Thyroid gland (tissue), 4 donors: ENCODE measurements around the gene NCKAP5. TPM values are rescaled to one million over a fixed set of nuclear protein-coding genes. Genes with fewer than 3 reads are reported as not detected.

Source experiments
- DNase-seq, 2 donors: peaks; one replicate each; pipeline ENCODE4 v3.0.0-alpha.2; 2019
- H3K27ac ChIP-seq, 3 donors: fragments of 200-600 bp; sonication (generic); 1 replicate in 2 of 3; 2 replicates in 1 of 3; pipeline ENCODE4 v1.5.1; 2016 to 2019; ENCODE audit warnings: mild to moderate bottlenecking in 1 of 3, moderate library complexity in 1 of 3
- H3K27me3 ChIP-seq: fragments of 200-600 bp; sonication (generic); one replicate; pipeline ENCODE4 v1.5.1; 2019
- H3K36me3 ChIP-seq, 2 donors: fragments of 200-600 bp; sonication (generic); one replicate each; pipeline ENCODE4 v1.5.1; 2016 to 2019
- H3K4me1 ChIP-seq, 2 donors: fragments of 200-600 bp; sonication (generic); one replicate each; pipeline ENCODE4 v1.5.1; 2017 to 2019
- H3K4me3 ChIP-seq, 3 donors: fragments of 200-600 bp; sonication (generic); replicated peaks in 1 of 3; 1 replicate in 2 of 3; 2 replicates in 1 of 3; pipeline ENCODE4 v1.5.1; 2016; ENCODE audit warnings: mild to moderate bottlenecking in 1 of 3
- H3K9me3 ChIP-seq: fragments of 200-600 bp; sonication (generic); one replicate; pipeline ENCODE4 v1.5.1; 2017
- POLR2A ChIP-seq, 2 donors: fragments of 450-650 bp; IDR thresholded peaks; one replicate each; pipeline ENCODE4 v1.6.1; 2017; ENCODE audit warnings: antibody characterized with exemption in 2 of 2, mild to moderate bottlenecking in 2 of 2, moderate library complexity in 1 of 2
- WGBS, 2 donors: methylation state at CpG; one replicate each; pipeline ENCODE4 v1.1.5; 2017; 5-methylcytosine and 5-hydroxymethylcytosine counted together
- intact Hi-C: fragments of 100-400 bp; cut with DNase I; formaldehyde crosslinking; loops from one replicate; pipeline ENCODE4 v1.15.1; 2023
- total RNA-seq, 4 donors: library from RNA; depleted of rRNA; stranded (reverse); fragments of >200 nt; gene quantifications; one replicate each; pipeline ENCODE4 v1.2.3, GENCODE V29; 2016
- TF ChIP-seq, protein P1 (sequence below), 6 experiments: fragments of 200-600 bp in 3 of 6; fragments of 450-650 bp in 3 of 6; sonication (generic) in 3 of 6; IDR thresholded peaks; one replicate each; pipeline ENCODE4 v1.5.1; 2016 to 2019; ENCODE audit warnings: antibody characterized with exemption in 6 of 6, mild to moderate bottlenecking in 2 of 6, inconsistent platforms in 1 of 6, moderate library complexity in 1 of 6

The NCKAP5 gene
- total RNA-seq, 4 donors from 2014 or later = 0.45 to 1.2 (median 0.76) TPM

DNA sequence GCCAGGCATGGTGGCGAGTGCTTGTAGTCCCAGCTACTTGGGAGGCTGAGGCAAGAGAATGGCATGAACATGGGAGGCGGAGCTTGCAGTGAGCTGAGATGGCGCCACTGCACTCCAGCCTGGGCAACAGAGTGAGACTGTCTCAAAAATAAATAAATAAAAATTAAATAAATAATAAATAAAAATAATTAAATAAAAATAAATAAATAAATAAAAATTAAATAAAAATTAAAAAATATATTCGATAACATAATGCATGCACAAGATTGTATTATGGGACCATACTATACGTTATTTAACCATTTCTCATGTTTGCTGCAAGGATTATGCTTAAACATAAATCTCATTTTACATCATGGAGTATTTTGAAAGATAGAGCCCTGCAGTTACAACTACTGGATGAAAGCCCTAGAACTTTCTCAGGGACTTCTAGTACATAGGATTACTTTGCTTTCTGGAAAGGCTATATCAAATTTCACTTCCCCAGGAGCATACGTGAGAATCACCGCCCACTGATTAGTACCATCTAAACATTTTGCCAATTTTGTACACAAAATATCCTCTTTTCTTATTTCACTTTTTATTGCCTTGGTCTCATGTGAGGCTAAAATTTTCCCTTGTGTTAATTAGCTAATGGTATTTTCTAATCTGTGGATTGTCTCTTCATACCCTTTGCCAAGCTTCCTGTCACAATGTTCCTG is 664.0 kb downstream of the NCKAP5 start:
- Histone ChIP-seq H3K9me3 (no peaks in the 10 kb centered on the region), H3K4me1 (no peaks in the 10 kb centered on the region), H3K4me3 (no peak overlapping the region), H3K27ac (no peak overlapping the region), H3K27me3 (no peaks in the 10 kb centered on the region), H3K36me3 (no peaks in the 10 kb centered on the region)
- intact Hi-C loops = no loop called here
- no peak for TF ChIP-seq POLR2A (IDR thresholded peaks at IDR 0.05)
- TF ChIP-seq, protein P1, sequence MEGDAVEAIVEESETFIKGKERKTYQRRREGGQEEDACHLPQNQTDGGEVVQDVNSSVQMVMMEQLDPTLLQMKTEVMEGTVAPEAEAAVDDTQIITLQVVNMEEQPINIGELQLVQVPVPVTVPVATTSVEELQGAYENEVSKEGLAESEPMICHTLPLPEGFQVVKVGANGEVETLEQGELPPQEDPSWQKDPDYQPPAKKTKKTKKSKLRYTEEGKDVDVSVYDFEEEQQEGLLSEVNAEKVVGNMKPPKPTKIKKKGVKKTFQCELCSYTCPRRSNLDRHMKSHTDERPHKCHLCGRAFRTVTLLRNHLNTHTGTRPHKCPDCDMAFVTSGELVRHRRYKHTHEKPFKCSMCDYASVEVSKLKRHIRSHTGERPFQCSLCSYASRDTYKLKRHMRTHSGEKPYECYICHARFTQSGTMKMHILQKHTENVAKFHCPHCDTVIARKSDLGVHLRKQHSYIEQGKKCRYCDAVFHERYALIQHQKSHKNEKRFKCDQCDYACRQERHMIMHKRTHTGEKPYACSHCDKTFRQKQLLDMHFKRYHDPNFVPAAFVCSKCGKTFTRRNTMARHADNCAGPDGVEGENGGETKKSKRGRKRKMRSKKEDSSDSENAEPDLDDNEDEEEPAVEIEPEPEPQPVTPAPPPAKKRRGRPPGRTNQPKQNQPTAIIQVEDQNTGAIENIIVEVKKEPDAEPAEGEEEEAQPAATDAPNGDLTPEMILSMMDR (IDR thresholded peaks at IDR 0.05) = no peak
- DNase-seq = no peak
- 89 to 93% methylated on average over 7 of the region's 7 CpGs for WGBS, 2 donors

DNA sequence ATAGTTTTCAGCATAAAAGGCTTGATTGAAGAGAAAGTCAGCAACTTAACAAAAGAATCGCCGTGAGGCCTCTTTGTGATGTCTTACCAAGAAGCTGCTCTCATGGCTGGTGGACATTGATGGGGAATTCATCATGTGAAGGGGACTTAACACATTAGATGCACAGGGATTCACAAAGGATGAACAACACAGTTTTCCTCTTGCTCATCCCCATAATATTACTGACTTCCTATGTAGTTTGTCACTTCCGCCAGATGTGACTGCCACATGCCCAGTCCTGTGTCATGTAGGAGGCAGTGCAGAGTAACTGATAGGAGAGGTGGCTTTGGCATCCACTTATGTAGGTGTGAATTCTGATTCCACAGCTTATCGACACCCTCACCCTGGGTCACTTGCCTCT is 665.6 kb downstream of the NCKAP5 start:
- no peaks in the 10 kb centered on the region for H3K36me3 ChIP-seq
- H3K4me3 ChIP-seq = no peak overlapping the region
- WGBS, 2 donors = 82 to 90% methylated on average over 4 of the region's 4 CpGs
- intact Hi-C loops = no loop called here
- no peak for DNase-seq
- H3K9me3 ChIP-seq = no peaks in the 10 kb centered on the region
- H3K4me1 ChIP-seq = no peaks in the 10 kb centered on the region
- no peaks in the 10 kb centered on the region for H3K27me3 ChIP-seq
- TF ChIP-seq, protein P1 (IDR thresholded peaks at IDR 0.05) = no peak
- H3K27ac ChIP-seq = no peak overlapping the region

GRCh38 chr2:132901661-132902060 is 666.6 kb downstream of the NCKAP5 start:
- no peaks in the 10 kb centered on the region for H3K9me3 ChIP-seq
- no peak overlapping the region for H3K27ac ChIP-seq
- no peak for DNase-seq
- TF ChIP-seq, protein P1 (IDR thresholded peaks at IDR 0.05) = no peak
- no peak for TF ChIP-seq POLR2A (IDR thresholded peaks at IDR 0.05)
- no peaks in the 10 kb centered on the region for H3K36me3 ChIP-seq
- intact Hi-C loops = no loop called here
- no peak overlapping the region for H3K4me3 ChIP-seq
- H3K4me1 ChIP-seq = no peaks in the 10 kb centered on the region
- no peaks in the 10 kb centered on the region for H3K27me3 ChIP-seq

- no peaks in the 10 kb centered on the region for H3K9me3 ChIP-seq
- no peak overlapping the region for H3K4me3 ChIP-seq
- no peaks in the 10 kb centered on the region for H3K27me3 ChIP-seq
- no peaks in the 10 kb centered on the region for H3K4me1 ChIP-seq
- H3K27ac ChIP-seq = no peak overlapping the region
- no peak for TF ChIP-seq POLR2A (IDR thresholded peaks at IDR 0.05)
- TF ChIP-seq, protein P1 (IDR thresholded peaks at IDR 0.05) = no peak
- WGBS, 2 donors = 79 to 85% methylated on average over 2 of the region's 2 CpGs
- intact Hi-C loops = no loop called here
- DNase-seq = no peak
- H3K36me3 ChIP-seq = no peaks in the 10 kb centered on the region
Observed at GRCh38 chr2:132897111-132897510, 671.2 kb downstream of the NCKAP5 start.

- intact Hi-C loops = no loop called here
- WGBS, 2 donors = 69 to 76% methylated on average over 7 of the region's 7 CpGs
- Histone ChIP-seq H3K27ac (no peak overlapping the region), H3K36me3 (no peaks in the 10 kb centered on the region), H3K4me3 (no peak overlapping the region), H3K4me1 (no peaks in the 10 kb centered on the region), H3K27me3 (no peaks in the 10 kb centered on the region), H3K9me3 (no peaks in the 10 kb centered on the region)
- no peak for TF ChIP-seq POLR2A (IDR thresholded peaks at IDR 0.05)
- TF ChIP-seq, protein P1 (IDR thresholded peaks at IDR 0.05) = no peak
- no peak for DNase-seq
Observed at GRCh38 chr2:132896073-132896472, 672.2 kb downstream of the NCKAP5 start.
